ENCODE measurements around the gene SUFU.

SUFU gene

DNA sequence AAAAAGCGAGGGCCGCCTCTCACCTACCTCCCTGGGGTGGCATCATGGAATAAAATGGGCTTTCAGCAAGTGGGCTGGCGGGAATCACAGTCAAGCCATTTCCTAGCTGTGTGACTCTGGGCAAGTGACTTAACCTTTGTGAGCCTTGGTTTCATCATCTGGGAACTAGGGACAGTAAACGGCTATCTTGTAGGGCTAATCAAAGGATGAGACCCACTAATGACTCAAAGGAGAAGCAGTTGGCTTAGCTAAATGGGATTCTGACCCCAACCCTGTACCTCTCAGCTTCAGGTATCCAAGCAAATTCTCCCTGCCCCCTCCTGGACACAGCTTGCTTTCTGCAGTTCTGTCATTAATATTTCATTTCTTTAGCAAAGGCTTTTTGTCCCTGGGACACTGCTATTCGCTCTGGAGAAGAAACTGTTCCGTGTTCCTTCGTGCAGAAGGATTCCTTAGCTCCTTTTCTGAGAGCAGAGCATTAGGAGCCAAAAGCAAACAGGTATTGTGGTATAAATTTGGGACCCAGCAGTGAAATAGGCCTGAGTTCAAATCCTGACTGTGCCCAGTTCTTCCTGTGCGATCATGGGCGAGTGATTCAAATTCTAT, 166.4 kb downstream of the SUFU start:
- ChIA-PET CTCF (interaction anchor here (0.6 to 2.9 kb wide), 12 partner anchors 9 to 391 kb away, joined by 3 to 14 read pairs (median 3); partner anchors contain the start of gene TRIM8), POLR2A (interaction anchor here (1.3 to 3.3 kb wide), 2 partner anchors 25 to 28 kb away, joined by 4 to 24 read pairs; partner anchors contain the start of gene TRIM8)
- no peak for TF ChIP-seq ARNT (IDR thresholded peaks at IDR 0.05)
- TF ChIP-seq TARDBP (IDR thresholded peaks at IDR 0.05): no peak
- TF ChIP-seq L3MBTL2 (conservative IDR thresholded peaks at IDR 0.05): no peak
- no peak for TF ChIP-seq FOXK2 (IDR thresholded peaks at IDR 0.05)
- TF ChIP-seq, protein P1, sequence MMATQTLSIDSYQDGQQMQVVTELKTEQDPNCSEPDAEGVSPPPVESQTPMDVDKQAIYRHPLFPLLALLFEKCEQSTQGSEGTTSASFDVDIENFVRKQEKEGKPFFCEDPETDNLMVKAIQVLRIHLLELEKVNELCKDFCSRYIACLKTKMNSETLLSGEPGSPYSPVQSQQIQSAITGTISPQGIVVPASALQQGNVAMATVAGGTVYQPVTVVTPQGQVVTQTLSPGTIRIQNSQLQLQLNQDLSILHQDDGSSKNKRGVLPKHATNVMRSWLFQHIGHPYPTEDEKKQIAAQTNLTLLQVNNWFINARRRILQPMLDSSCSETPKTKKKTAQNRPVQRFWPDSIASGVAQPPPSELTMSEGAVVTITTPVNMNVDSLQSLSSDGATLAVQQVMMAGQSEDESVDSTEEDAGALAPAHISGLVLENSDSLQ (IDR thresholded peaks at IDR 0.05): no peak
- no peak for TF ChIP-seq NFRKB (IDR thresholded peaks at IDR 0.05)
- TF ChIP-seq SUZ12 (IDR thresholded peaks at IDR 0.05): no peak
- TF ChIP-seq ZNF384 (IDR thresholded peaks at IDR 0.05): no peak
- TF ChIP-seq ELF4 (IDR thresholded peaks at IDR 0.05): no peak
- no peak for TF ChIP-seq SP1 (IDR thresholded peaks at IDR 0.05)
- TF ChIP-seq HDGF (IDR thresholded peaks at IDR 0.05; ENCODE audit: borderline replicate concordance): no peak
- TF ChIP-seq LEF1 (IDR thresholded peaks at IDR 0.05; ENCODE audit: borderline replicate concordance): no peak
- no peak for TF ChIP-seq FOXA1 (IDR thresholded peaks at IDR 0.05)
- no peak for TF ChIP-seq CTBP1 (IDR thresholded peaks at IDR 0.05; ENCODE audit: borderline replicate concordance)
- no peak for TF ChIP-seq BHLHE40 (IDR thresholded peaks at IDR 0.05; ENCODE audit: borderline replicate concordance)
- no peak for TF ChIP-seq FOXM1 (IDR thresholded peaks at IDR 0.05; ENCODE audit: borderline replicate concordance)
- no peak for DNase-seq (ENCODE audit: extremely low spot score)

DNA sequence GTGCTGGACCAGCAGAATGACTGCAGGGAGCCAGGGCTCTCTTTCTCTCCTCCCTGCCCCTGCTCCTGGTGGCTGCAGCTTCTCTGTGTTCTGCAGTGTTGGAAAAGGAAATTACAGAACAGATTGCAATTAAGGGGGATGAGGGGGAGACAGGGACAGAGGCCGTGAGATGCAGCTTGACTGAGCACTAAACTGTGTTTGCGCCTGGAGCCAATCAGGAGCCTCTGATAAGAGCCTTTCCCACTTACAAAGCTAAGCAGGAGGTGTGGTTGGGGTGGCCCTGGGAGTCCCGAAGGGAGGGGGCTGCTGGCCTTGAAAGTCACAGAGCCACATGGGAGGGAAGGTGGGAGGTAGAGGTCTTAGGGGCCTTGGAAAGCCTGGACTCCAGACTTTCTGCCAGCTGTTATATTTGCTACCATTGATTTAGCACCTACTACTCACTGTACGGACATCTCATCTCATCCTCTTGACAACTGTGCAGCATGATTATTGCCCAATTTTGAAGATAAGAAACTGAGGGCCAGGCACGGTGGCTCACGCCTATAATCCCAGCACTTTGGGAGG, 167.2 kb downstream of the SUFU start:
- ChIA-PET CTCF (interaction anchor here (1.2 to 2.9 kb wide), 4 partner anchors 8 to 56 kb away, joined by 3 to 14 read pairs (median 7); partner anchors contain the start of gene TRIM8), POLR2A (interaction anchor here (1.2 to 3.3 kb wide), 2 partner anchors 24 to 25 kb away, joined by 3 to 24 read pairs; partner anchors contain the start of gene TRIM8)
- no peak for DNase-seq (ENCODE audit: extremely low spot score)
- TF ChIP-seq, protein P1 (IDR thresholded peaks at IDR 0.05): no peak
- TF ChIP-seq ARNT (IDR thresholded peaks at IDR 0.05): no peak

DNA sequence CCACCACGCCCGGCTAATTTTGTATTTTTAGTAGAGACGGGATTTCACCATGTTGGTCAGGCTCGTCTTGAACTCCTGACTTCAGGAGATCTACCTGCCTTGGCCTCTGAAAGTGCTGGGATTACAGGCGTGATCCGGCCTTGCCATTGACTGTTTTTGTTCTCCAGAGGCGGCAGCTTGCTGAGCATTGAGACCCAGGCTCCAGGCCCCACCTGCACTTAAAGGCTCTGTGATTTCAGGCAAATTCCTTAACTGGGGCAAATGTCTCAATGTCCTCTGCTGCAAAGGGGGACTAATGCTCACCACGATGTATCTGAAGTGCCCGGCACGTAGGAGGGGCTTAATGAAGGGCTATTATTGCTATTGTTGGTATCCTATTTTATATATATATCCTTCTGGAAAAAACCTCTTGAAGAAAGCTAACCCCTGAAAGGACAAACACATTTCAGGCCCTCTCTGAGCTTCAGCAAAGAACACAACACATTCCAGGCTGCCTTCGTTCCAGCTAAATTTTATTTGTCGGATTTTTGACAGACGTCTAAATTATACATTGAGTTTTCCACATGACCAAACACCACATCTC, 169.6 kb downstream of the SUFU start:
- DNase-seq (ENCODE audit: extremely low spot score): no peak
- TF ChIP-seq L3MBTL2 (conservative IDR thresholded peaks at IDR 0.05) (no peak), FOXK2 (IDR thresholded peaks at IDR 0.05) (no peak), HDGF (IDR thresholded peaks at IDR 0.05; ENCODE audit: borderline replicate concordance) (no peak)
- CTCF ChIA-PET: interaction anchor here (0.6 to 1.7 kb wide), 3 partner anchors 20 to 1659 kb away, joined by 3 read pairs; no protein-coding TSS in a partner anchor
- POLR2A ChIA-PET: interaction anchor here (1.5 kb wide), 1 partner anchor 28 kb away, joined by 5 read pairs; no protein-coding TSS in a partner anchor

DNA sequence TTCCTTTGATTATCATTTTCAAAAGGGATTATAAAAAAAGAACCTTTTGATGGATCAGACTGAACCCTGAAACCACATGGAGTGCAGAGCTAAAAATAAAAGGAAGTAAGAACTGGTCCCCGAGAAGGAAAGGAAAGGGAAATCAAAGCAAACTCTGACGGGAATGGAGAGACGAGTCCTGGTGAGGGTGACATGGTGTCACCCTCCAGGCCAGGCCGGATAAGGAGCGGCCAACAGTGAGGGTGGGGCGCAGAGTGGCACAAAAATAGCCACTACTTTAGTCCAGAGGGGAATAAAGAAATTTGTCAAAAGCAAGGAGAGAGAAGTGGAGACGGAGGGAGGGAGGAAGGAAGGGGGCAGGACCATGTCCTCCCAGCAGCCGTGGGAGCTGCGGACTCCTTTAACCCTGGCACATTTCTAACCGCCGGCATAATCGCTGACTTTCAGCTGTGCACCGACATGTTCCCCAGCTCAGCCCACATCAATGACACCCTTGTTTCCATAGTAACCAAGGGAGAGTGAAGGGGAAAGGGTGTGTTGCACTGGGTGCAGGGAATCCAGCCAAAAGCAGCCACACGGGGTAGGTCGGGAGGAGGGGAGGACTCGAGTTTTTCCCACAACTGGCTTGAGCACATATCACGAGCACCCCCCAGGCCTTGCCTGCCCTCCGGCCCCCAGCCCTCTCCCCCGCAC, 170.2 kb downstream of the SUFU start:
- no peak for TF ChIP-seq FOXM1 (IDR thresholded peaks at IDR 0.05; ENCODE audit: borderline replicate concordance)
- no peak for TF ChIP-seq ELF4 (IDR thresholded peaks at IDR 0.05)
- no peak for TF ChIP-seq LEF1 (IDR thresholded peaks at IDR 0.05; ENCODE audit: borderline replicate concordance)
- TF ChIP-seq L3MBTL2 (conservative IDR thresholded peaks at IDR 0.05): no peak
- TF ChIP-seq, protein P1 (IDR thresholded peaks at IDR 0.05): no peak
- no peak for TF ChIP-seq FOXK2 (IDR thresholded peaks at IDR 0.05)
- TF ChIP-seq FOXA1 (IDR thresholded peaks at IDR 0.05): no peak
- TF ChIP-seq SUZ12 (IDR thresholded peaks at IDR 0.05): no peak
- TF ChIP-seq CTBP1 (IDR thresholded peaks at IDR 0.05; ENCODE audit: borderline replicate concordance): no peak
- TF ChIP-seq HDGF (IDR thresholded peaks at IDR 0.05; ENCODE audit: borderline replicate concordance): no peak
- TF ChIP-seq SP1 (IDR thresholded peaks at IDR 0.05): no peak
- no peak for TF ChIP-seq TARDBP (IDR thresholded peaks at IDR 0.05)
- TF ChIP-seq ZNF384 (IDR thresholded peaks at IDR 0.05): no peak
- TF ChIP-seq BHLHE40 (IDR thresholded peaks at IDR 0.05; ENCODE audit: borderline replicate concordance): no peak
- no peak for TF ChIP-seq ARNT (IDR thresholded peaks at IDR 0.05)
- TF ChIP-seq NFRKB (IDR thresholded peaks at IDR 0.05): no peak
- no peak for DNase-seq (ENCODE audit: extremely low spot score)
- POLR2A ChIA-PET: interaction anchor here (1.5 kb wide), 1 partner anchor 29 kb away, joined by 5 read pairs; no protein-coding TSS in a partner anchor
- CTCF ChIA-PET: interaction anchor here (0.6 to 1.7 kb wide), 3 partner anchors 20 to 1659 kb away, joined by 3 read pairs; no protein-coding TSS in a partner anchor

DNA sequence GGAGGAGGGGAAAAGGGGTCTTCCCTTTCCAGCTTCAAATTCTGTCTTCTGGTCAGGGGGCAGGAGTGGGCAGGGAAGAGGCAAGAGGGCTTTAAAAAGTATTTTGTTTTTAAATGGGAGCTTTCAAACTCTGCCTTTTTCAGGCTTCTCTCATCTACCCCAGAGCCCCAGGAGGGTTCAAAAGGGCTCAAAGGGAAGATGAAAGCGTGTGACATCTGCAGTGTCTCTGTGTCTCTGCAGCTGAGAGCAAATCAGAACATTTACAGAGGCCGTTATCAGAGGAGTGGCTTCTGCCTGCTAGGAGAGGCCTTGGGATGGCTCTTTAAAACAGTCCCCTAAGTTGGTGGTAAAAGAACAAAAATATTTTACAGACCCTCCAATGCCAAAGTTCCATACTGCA, 170.8 kb downstream of the SUFU start:
- no peak for DNase-seq (ENCODE audit: extremely low spot score)
- CTCF ChIA-PET: interaction anchor here (1.1 to 1.7 kb wide), 3 partner anchors 16 to 36 kb away, joined by 3 read pairs; no protein-coding TSS in a partner anchor
- TF ChIP-seq, protein P1 (IDR thresholded peaks at IDR 0.05): no peak
- no peak for TF ChIP-seq CTBP1 (IDR thresholded peaks at IDR 0.05; ENCODE audit: borderline replicate concordance)
- TF ChIP-seq ELF4 (IDR thresholded peaks at IDR 0.05): no peak
- TF ChIP-seq SP1 (IDR thresholded peaks at IDR 0.05): no peak
- TF ChIP-seq L3MBTL2 (conservative IDR thresholded peaks at IDR 0.05): no peak
- TF ChIP-seq LEF1 (IDR thresholded peaks at IDR 0.05; ENCODE audit: borderline replicate concordance): no peak
- no peak for TF ChIP-seq HDGF (IDR thresholded peaks at IDR 0.05; ENCODE audit: borderline replicate concordance)
- no peak for TF ChIP-seq SUZ12 (IDR thresholded peaks at IDR 0.05)
- no peak for TF ChIP-seq TARDBP (IDR thresholded peaks at IDR 0.05)
- TF ChIP-seq FOXK2 (IDR thresholded peaks at IDR 0.05): no peak
- POLR2A ChIA-PET: interaction anchor here (1.5 to 1.9 kb wide), 2 partner anchors 28 to 30 kb away, joined by 5 to 7 read pairs; no protein-coding TSS in a partner anchor
